Activated CD8-positive, alpha-beta memory T cell treated with anti-CD3 and anti-CD28 coated beads, Interleukin-2, amount 10 ng/mL, durations not matched to agents 7 days and 5 days (primary cell): ENCODE measurements around the gene MTUS2. TPM values are rescaled to one million over a fixed set of nuclear protein-coding genes. Genes with fewer than 3 reads are reported as not detected.

Experiments used
- ATAC-seq: fragments of 150-1000 bp; cut with Tn5 transposase; one replicate; pipeline ENCODE4 v1.10.0; 2021; ENCODE audit warnings: moderate library complexity
- CTCF ChIA-PET: fragments of 350-600 bp; sonication (Branson Sonifier 250); formaldehyde crosslinking; loops from one replicate; lab custom pipeline; 2021; ENCODE audit warnings: antibody characterized with exemption; lab: Charles Lee
- DNase-seq: peaks from one replicate; pipeline ENCODE4 v3.0.0-alpha.2; 2020
- H3K27ac Mint-ChIP-seq: one replicate; pipeline ENCODE4 v1.8.0; 2021; ENCODE audit warnings: mild to moderate bottlenecking, mixed read lengths
- H3K27me3 Mint-ChIP-seq: one replicate; pipeline ENCODE4 v1.8.0; 2021; ENCODE audit warnings: mixed read lengths
- H3K36me3 Mint-ChIP-seq: one replicate; pipeline ENCODE4 v1.8.0; 2021; ENCODE audit warnings: mild to moderate bottlenecking, mixed read lengths
- H3K4me1 Mint-ChIP-seq: one replicate; pipeline ENCODE4 v1.8.0; 2021; ENCODE audit warnings: mixed read lengths
- H3K4me3 Mint-ChIP-seq: one replicate; pipeline ENCODE4 v1.8.0; 2021; ENCODE audit warnings: mild to moderate bottlenecking, moderate library complexity, mixed read lengths
- H3K9me3 Mint-ChIP-seq: one replicate; pipeline ENCODE4 v1.8.0; 2022; ENCODE audit warnings: low read depth, mixed read lengths
- total RNA-seq, 2 experiments: library from RNA; stranded (reverse); gene quantifications; one replicate each; pipeline ENCODE4 v1.2.3, GENCODE V29; 2021

MTUS2 gene
- total RNA-seq, 2 experiments from 2014 or later: not detected

DNA sequence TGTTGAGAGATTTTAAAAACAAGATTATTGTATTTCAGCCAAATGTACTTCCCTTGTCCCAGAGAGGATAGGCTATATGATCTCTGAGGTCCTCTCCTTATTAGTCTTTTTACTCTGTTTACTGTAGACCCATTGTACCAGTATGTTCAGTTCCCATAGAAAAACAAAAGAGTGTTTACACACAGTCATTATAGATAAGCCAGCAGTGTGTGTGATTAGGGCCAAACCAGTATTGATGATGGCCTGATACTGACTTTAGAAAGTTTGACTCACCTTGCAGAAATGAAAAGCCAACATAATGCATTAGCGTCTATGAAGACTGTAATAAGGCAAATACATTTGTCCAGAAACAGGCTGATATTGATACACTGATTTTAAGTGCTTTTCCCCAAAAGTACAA is 6.2 kb downstream of the MTUS2 start:
- DNase-seq (no peak), ATAC-seq (no peak)
- no peaks in the 10 kb centered on the region for H3K4me1 Mint-ChIP-seq
- CTCF ChIA-PET: no interaction called here
- no peaks in the 10 kb centered on the region for H3K36me3 Mint-ChIP-seq
- peaks cover 18% of the 10 kb centered on the region for H3K9me3 Mint-ChIP-seq
- H3K27me3 Mint-ChIP-seq: peaks cover 18% of the 10 kb centered on the region
- no peak overlapping the region for H3K27ac Mint-ChIP-seq
- no peak overlapping the region for H3K4me3 Mint-ChIP-seq

GRCh38 chr13:28830580-28830979 is 10.4 kb downstream of the MTUS2 start:
- Mint-ChIP-seq H3K4me1 (no peaks in the 10 kb centered on the region), H3K4me3 (no peak overlapping the region), H3K36me3 (no peaks in the 10 kb centered on the region), H3K9me3 (peaks cover 11% of the 10 kb centered on the region), H3K27me3 (no peaks in the 10 kb centered on the region), H3K27ac (no peak overlapping the region)
- no peak for DNase-seq
- ATAC-seq: no peak
- CTCF ChIA-PET: no interaction called here

GRCh38 chr13:28831117-28831516 is 11.0 kb downstream of the MTUS2 start:
- H3K9me3 Mint-ChIP-seq: peaks cover 11% of the 10 kb centered on the region
- no peak overlapping the region for H3K27ac Mint-ChIP-seq
- no peak for ATAC-seq
- H3K4me3 Mint-ChIP-seq: no peak overlapping the region
- no peak for DNase-seq
- H3K36me3 Mint-ChIP-seq: no peaks in the 10 kb centered on the region
- CTCF ChIA-PET: no interaction called here
- no peaks in the 10 kb centered on the region for H3K27me3 Mint-ChIP-seq
- H3K4me1 Mint-ChIP-seq: no peaks in the 10 kb centered on the region

DNA sequence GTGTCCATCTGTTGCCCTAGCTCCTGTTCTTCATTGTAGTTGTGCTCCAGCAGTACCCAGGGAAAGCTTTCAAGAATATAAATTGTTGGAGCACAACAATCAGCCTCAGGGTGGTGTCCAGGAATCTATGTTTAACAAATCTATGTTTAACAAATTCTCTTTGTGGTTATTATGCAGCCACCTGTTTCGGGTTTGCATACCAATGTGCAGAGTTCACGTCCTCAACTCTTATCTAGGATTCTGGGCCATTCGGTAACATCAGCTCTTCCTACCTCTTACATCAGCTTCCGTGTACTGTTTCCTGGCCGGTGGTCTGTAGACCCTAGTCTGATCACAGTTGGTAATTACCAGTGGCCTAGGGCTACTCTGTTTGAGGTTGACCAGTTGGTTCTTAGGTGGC is 17.0 kb downstream of the MTUS2 start:
- Mint-ChIP-seq H3K4me1 (no peaks in the 10 kb centered on the region), H3K27ac (no peak overlapping the region), H3K9me3 (no peaks in the 10 kb centered on the region), H3K4me3 (no peak overlapping the region), H3K27me3 (no peaks in the 10 kb centered on the region), H3K36me3 (no peaks in the 10 kb centered on the region)
- ATAC-seq (no peak), DNase-seq (no peak)
- CTCF ChIA-PET: no interaction called here

GRCh38 chr13:28843639-28844038 is 23.5 kb downstream of the MTUS2 start:
- H3K4me3 Mint-ChIP-seq: no peak overlapping the region
- no peaks in the 10 kb centered on the region for H3K27me3 Mint-ChIP-seq
- H3K36me3 Mint-ChIP-seq: no peaks in the 10 kb centered on the region
- H3K4me1 Mint-ChIP-seq: no peaks in the 10 kb centered on the region
- no peak overlapping the region for H3K27ac Mint-ChIP-seq
- no peaks in the 10 kb centered on the region for H3K9me3 Mint-ChIP-seq
- DNase-seq: no peak
- ATAC-seq: no peak
- CTCF ChIA-PET: no interaction called here

DNA sequence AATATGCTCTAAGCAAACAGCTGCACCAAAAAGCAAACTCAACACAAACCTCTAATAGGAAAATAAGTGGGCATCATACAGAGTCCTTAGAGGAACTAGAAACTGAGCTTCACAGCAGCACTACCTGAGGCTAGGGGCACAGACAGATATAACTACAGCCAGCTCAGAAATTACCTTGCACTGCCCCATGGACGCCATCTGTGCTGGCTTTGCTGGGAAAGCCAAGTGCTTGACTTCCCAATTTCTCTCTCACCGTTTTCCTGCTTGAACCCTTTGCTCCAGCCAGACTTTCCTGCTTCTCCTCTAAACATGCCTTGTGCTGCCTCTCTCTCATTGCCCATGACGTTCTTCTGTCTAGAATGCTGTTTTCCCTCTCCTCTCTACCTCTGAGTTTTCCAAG is 29.3 kb downstream of the MTUS2 start:
- no peak for ATAC-seq
- CTCF ChIA-PET: no interaction called here

DNA sequence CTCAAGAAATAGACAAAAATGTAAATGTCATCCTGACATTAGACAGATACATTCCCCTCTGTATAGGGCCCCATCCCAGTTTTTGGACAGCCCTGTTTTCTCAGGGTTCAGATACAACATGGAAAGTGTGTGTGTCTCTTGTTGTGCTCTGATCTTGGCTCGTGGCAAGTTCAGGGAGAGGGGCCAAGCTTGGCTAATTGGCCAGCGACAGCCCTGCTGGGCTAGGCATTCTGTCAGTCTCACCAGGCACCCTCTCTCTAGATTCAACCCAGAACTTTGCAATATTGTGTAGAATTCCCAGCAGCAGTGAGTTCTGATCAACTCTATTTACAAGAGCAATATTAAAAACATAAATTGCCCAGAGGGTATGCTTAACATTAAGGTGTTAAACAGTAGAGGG is 30.1 kb downstream of the MTUS2 start:
- ATAC-seq: no peak
- no peak for DNase-seq
- no peak overlapping the region for H3K27ac Mint-ChIP-seq
- no peaks in the 10 kb centered on the region for H3K36me3 Mint-ChIP-seq
- CTCF ChIA-PET: no interaction called here
- no peaks in the 10 kb centered on the region for H3K4me1 Mint-ChIP-seq
- no peak overlapping the region for H3K4me3 Mint-ChIP-seq
- peaks cover 3% of the 10 kb centered on the region for H3K27me3 Mint-ChIP-seq
- H3K9me3 Mint-ChIP-seq: no peaks in the 10 kb centered on the region

More for the DNA sequence above, 29.3 kb downstream of the MTUS2 start:
- Mint-ChIP-seq H3K27me3 (peaks cover 3% of the 10 kb centered on the region), H3K36me3 (no peaks in the 10 kb centered on the region), H3K4me3 (no peak overlapping the region), H3K4me1 (no peaks in the 10 kb centered on the region), H3K9me3 (no peaks in the 10 kb centered on the region), H3K27ac (no peak overlapping the region)
- DNase-seq: no peak

DNA sequence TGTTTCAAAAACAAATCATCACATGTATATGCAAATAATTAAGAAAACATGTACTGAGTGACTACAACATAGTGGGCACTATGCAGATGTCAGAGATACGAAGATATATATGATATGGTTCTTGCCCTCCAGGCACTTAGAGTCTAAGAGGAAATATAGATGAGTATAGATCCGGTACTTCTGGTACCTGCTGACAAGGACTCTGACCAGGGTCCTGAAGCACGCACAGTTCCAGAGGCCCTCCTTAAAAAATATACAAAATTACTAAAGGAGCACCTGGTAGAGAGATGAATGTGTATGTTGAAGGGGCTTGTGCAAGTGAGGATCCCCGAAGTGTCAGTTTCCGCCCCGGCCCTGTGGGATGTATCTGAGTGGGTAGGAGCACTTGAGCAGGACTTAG is 31.3 kb downstream of the MTUS2 start:
- Mint-ChIP-seq H3K4me1 (no peaks in the 10 kb centered on the region), H3K36me3 (no peaks in the 10 kb centered on the region), H3K9me3 (no peaks in the 10 kb centered on the region), H3K27ac (no peak overlapping the region), H3K4me3 (no peak overlapping the region), H3K27me3 (peaks cover 3% of the 10 kb centered on the region)
- CTCF ChIA-PET: no interaction called here
- DNase-seq (no peak), ATAC-seq (no peak)

GRCh38 chr13:28854657-28855056 is 34.5 kb downstream of the MTUS2 start:
- no peak overlapping the region for H3K27ac Mint-ChIP-seq
- ATAC-seq (no peak), DNase-seq (no peak)
- no peaks in the 10 kb centered on the region for H3K36me3 Mint-ChIP-seq
- no peaks in the 10 kb centered on the region for H3K9me3 Mint-ChIP-seq
- H3K27me3 Mint-ChIP-seq: peaks cover 6% of the 10 kb centered on the region
- CTCF ChIA-PET: no interaction called here
- no peaks in the 10 kb centered on the region for H3K4me1 Mint-ChIP-seq
- no peak overlapping the region for H3K4me3 Mint-ChIP-seq

GRCh38 chr13:28856287-28856686 is 36.1 kb downstream of the MTUS2 start:
- Mint-ChIP-seq H3K36me3 (no peaks in the 10 kb centered on the region), H3K27me3 (peaks cover 6% of the 10 kb centered on the region), H3K27ac (no peak overlapping the region), H3K9me3 (no peaks in the 10 kb centered on the region), H3K4me3 (no peak overlapping the region), H3K4me1 (no peaks in the 10 kb centered on the region)
- CTCF ChIA-PET: no interaction called here
- DNase-seq: no peak
- ATAC-seq: no peak

DNA sequence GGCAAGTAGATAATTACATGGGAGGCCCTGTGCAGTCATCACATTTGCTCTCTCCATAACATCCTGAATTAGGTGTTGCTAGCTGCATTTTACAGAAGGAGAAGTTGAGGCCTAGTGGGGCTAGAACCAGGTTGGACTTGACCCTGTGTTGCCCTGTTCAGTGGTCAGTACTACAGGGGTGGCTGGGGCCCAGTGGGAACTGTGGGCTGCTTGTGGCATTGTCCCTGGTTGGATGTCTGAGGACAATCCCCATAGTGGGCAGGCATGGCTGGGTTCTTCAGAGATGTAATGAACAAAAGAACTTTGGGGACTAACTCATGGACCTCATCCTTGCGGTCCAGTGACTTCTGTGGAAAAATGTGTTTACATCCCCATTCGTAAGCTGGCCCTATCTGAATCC is 38.9 kb downstream of the MTUS2 start:
- DNase-seq: no peak
- no peaks in the 10 kb centered on the region for H3K4me1 Mint-ChIP-seq
- ATAC-seq: no peak
- H3K4me3 Mint-ChIP-seq: no peak overlapping the region
- CTCF ChIA-PET: no interaction called here
- H3K9me3 Mint-ChIP-seq: no peaks in the 10 kb centered on the region
- H3K36me3 Mint-ChIP-seq: no peaks in the 10 kb centered on the region
- peaks cover 3% of the 10 kb centered on the region for H3K27me3 Mint-ChIP-seq
- H3K27ac Mint-ChIP-seq: no peak overlapping the region

- CTCF ChIA-PET: no interaction called here
- no peak for ATAC-seq
- H3K27ac Mint-ChIP-seq: no peak overlapping the region
- no peak overlapping the region for H3K4me3 Mint-ChIP-seq
- no peaks in the 10 kb centered on the region for H3K36me3 Mint-ChIP-seq
- H3K9me3 Mint-ChIP-seq: no peaks in the 10 kb centered on the region
- no peaks in the 10 kb centered on the region for H3K4me1 Mint-ChIP-seq
- H3K27me3 Mint-ChIP-seq: peaks cover 3% of the 10 kb centered on the region
- DNase-seq: no peak
These were observed 39.6 kb downstream of the MTUS2 start for GRCh38 chr13:28859717-28860116.

DNA sequence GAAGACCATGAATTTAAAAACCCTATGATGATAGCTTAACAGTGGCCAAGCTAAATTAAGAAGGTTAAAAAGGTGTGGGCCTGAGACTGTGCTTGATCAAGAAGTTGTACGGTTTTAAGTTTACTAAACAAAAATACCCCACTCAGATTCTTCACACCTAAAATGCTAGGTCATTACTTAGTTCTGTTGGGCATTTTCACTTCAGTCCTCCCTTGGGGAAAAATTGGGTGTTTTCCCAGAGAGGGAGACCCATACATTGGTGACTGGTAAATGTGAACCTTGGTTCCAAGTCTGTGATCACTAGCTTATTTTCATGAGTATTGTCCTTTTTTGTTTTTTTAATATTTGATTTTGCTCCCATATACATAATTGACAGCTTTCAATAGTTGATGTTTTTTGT is 44.4 kb downstream of the MTUS2 start:
- Mint-ChIP-seq H3K9me3 (no peaks in the 10 kb centered on the region), H3K4me1 (no peaks in the 10 kb centered on the region), H3K27ac (no peak overlapping the region), H3K27me3 (peaks cover 3% of the 10 kb centered on the region), H3K36me3 (no peaks in the 10 kb centered on the region), H3K4me3 (no peak overlapping the region)
- DNase-seq (no peak), ATAC-seq (no peak)
- CTCF ChIA-PET: no interaction called here

DNA sequence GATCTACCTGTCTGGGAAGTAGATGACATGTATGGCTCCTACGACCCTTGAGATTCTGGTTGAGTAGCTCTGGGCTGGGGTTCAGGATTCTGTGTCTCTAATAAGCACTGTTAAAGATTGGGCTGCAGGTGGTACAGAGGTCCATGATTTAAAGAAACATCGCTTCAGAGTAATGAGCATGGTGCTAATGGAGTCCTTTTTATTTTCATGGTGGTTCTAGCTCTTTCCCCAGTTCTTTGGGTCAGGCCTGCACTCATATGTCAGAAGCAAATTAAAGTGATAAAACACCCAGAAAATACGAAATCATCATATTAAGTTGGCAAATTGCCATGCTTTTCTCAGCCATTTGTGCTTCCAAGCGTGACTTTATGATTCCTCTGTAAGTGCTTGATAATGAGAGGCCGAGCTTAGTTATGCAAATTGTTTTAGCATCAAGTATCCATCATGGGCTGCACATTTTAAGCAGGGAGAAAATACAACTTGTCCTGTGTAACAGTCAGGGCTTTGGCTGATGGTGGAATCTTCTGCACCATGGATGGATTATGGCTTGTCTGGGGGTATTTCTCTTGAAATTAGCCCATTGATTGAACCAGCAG is 45.1 kb downstream of the MTUS2 start:
- ATAC-seq: no peak
- Mint-ChIP-seq H3K4me1 (no peaks in the 10 kb centered on the region), H3K4me3 (no peak overlapping the region), H3K27ac (no peak overlapping the region), H3K9me3 (no peaks in the 10 kb centered on the region), H3K27me3 (peaks cover 3% of the 10 kb centered on the region), H3K36me3 (no peaks in the 10 kb centered on the region)
- no peak for DNase-seq
- CTCF ChIA-PET: no interaction called here

- no peak overlapping the region for H3K4me3 Mint-ChIP-seq
- H3K9me3 Mint-ChIP-seq: no peaks in the 10 kb centered on the region
- no peaks in the 10 kb centered on the region for H3K4me1 Mint-ChIP-seq
- H3K27ac Mint-ChIP-seq: no peak overlapping the region
- no peak for ATAC-seq
- no peaks in the 10 kb centered on the region for H3K36me3 Mint-ChIP-seq
- DNase-seq: no peak
- CTCF ChIA-PET: no interaction called here
- peaks cover 3% of the 10 kb centered on the region for H3K27me3 Mint-ChIP-seq
These were observed 45.8 kb downstream of the MTUS2 start for GRCh38 chr13:28865951-28866350.
